OCI-LY1 (cell line): ENCODE data around the gene PKNOX2.

Experiments
- H2AFZ ChIP-seq: fragments of 200-600 bp; sonication (generic), shearing (Covaris generic); 2 replicates; pipeline ENCODE4 v1.6.0; 2014; ENCODE audit warnings: antibody characterized with exemption, mild to moderate bottlenecking, low read length
- H3F3A ChIP-seq: fragments of 200-600 bp; sonication (generic), shearing (Covaris generic); 2 replicates; pipeline ENCODE4 v1.6.0; 2014; ENCODE audit warnings: mild to moderate bottlenecking, antibody characterized with exemption, low read length, moderate library complexity; ENCODE audit not compliant: insufficient read depth
- H3K27ac ChIP-seq: fragments of 200-600 bp; sonication (generic); 2 replicates; pipeline ENCODE4 v1.5.1; 2014; ENCODE audit warnings: low read length, mixed run types, mild to moderate bottlenecking, low read depth; ENCODE audit not compliant: poor library complexity, severe bottlenecking
- H3K27me3 ChIP-seq: fragments of 200-600 bp; sonication (generic); 2 replicates; pipeline ENCODE4 v1.6.0; 2014; ENCODE audit warnings: antibody characterized with exemption, mild to moderate bottlenecking, low read length, moderate library complexity; ENCODE audit not compliant: insufficient read depth
- H3K36me3 ChIP-seq: fragments of 200-600 bp; sonication (generic); 2 replicates; pipeline ENCODE4 v1.6.1; 2014; ENCODE audit warnings: mild to moderate bottlenecking, antibody characterized with exemption, low read length, moderate library complexity, mixed read lengths; ENCODE audit not compliant: insufficient read depth
- H3K4me1 ChIP-seq: fragments of 200-600 bp; sonication (generic); 2 replicates; pipeline ENCODE4 v1.5.1; 2014; ENCODE audit warnings: mild to moderate bottlenecking, low read length, moderate library complexity; ENCODE audit not compliant: insufficient read depth, severe bottlenecking
- H3K4me2 ChIP-seq: fragments of 200-600 bp; sonication (generic), shearing (Covaris generic); 2 replicates; pipeline ENCODE4 v1.6.1; 2014; ENCODE audit warnings: low read length
- H3K4me3 ChIP-seq: fragments of 200-600 bp; sonication (generic); 2 replicates; pipeline ENCODE4 v1.5.1; 2014; ENCODE audit warnings: low read length, low read depth, mild to moderate bottlenecking, mixed read lengths; ENCODE audit not compliant: poor library complexity, severe bottlenecking
- H3K79me2 ChIP-seq: fragments of 200-600 bp; shearing (Covaris generic); 2 replicates; pipeline ENCODE4 v1.6.1; 2016; ENCODE audit warnings: mixed run types, low read length, mixed read lengths; ENCODE audit not compliant: insufficient read depth
- H3K9ac ChIP-seq: fragments of 200-600 bp; sonication (generic), shearing (Covaris generic); 2 replicates; pipeline ENCODE4 v1.6.1; 2014; ENCODE audit warnings: mild to moderate bottlenecking, low read length, mixed read lengths
- H3K9me2 ChIP-seq: fragments of 200-600 bp; sonication (generic), shearing (Covaris generic); 2 replicates; pipeline ENCODE4 v1.6.1; 2014; ENCODE audit warnings: low read depth, mild to moderate bottlenecking, low read length, mixed read lengths
- H3K9me3 ChIP-seq: fragments of 200-600 bp; shearing (Covaris generic); 2 replicates; pipeline ENCODE4 v1.6.1; 2014; ENCODE audit warnings: low read length, mixed read lengths
- H4K20me1 ChIP-seq: fragments of 200-600 bp; sonication (generic), shearing (Covaris generic); 2 replicates; pipeline ENCODE4 v1.6.0; 2016; ENCODE audit warnings: mild to moderate bottlenecking, low read length; ENCODE audit not compliant: insufficient read depth
- EZH2 ChIP-seq: fragments of 200-600 bp; sonication (generic), shearing (Covaris generic); IDR thresholded peaks from 2 replicates; pipeline ENCODE4 v1.8.0; 2017; ENCODE audit warnings: borderline replicate concordance, mixed run types, mild to moderate bottlenecking, antibody characterized with exemption, low read length, moderate library complexity, mixed read lengths
- TF ChIP-seq, protein P1 (sequence below): fragments of 200-600 bp; sonication (generic), shearing (Covaris generic); IDR thresholded peaks from 2 replicates; pipeline ENCODE4 v1.5.1; 2017; ENCODE audit warnings: mild to moderate bottlenecking, antibody characterized with exemption, low read length, moderate library complexity, mixed read lengths

PKNOX2 gene

DNA sequence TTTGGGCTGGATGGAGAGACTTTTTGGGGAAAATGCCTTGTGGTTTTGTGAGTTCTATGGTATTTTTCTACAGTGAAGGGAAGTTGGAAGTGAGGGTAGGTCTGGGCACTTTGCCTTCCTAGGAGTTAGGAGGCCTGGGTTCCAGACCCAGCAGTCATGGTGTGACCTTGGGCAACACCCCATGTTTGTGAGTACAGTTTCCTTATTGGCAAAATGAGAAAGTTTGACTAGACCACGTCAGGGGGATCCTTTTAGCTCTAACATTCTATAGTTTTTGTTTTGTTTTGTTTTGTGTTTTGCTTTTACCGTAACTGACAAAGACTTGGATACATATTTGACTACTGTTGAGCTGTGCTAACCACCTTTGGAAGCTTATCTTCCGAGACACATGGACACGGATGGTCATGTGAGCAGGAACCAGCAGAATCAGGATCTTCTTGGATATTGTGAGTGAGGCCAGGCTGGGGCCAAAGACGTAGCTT lies 109.0 kb downstream of the PKNOX2 start:
- Histone ChIP-seq H3K4me1 (no peaks in the 10 kb centered on the region), H3K9me2 (no peaks in the 10 kb centered on the region), H3K4me2 (no peak overlapping the region), H3K9me3 (no peaks in the 10 kb centered on the region), H4K20me1 (no peaks in the 10 kb centered on the region), H3F3A (no peaks in the 10 kb centered on the region), H3K9ac (no peak overlapping the region), H2AFZ (no peak overlapping the region), H3K27me3 (no peaks in the 10 kb centered on the region), H3K36me3 (no peaks in the 10 kb centered on the region), H3K4me3 (no peak overlapping the region), H3K27ac (no peak overlapping the region), H3K79me2 (no peaks in the 10 kb centered on the region)
- TF ChIP-seq EZH2, result no peak
- TF ChIP-seq, protein P1, sequence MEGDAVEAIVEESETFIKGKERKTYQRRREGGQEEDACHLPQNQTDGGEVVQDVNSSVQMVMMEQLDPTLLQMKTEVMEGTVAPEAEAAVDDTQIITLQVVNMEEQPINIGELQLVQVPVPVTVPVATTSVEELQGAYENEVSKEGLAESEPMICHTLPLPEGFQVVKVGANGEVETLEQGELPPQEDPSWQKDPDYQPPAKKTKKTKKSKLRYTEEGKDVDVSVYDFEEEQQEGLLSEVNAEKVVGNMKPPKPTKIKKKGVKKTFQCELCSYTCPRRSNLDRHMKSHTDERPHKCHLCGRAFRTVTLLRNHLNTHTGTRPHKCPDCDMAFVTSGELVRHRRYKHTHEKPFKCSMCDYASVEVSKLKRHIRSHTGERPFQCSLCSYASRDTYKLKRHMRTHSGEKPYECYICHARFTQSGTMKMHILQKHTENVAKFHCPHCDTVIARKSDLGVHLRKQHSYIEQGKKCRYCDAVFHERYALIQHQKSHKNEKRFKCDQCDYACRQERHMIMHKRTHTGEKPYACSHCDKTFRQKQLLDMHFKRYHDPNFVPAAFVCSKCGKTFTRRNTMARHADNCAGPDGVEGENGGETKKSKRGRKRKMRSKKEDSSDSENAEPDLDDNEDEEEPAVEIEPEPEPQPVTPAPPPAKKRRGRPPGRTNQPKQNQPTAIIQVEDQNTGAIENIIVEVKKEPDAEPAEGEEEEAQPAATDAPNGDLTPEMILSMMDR, result no peak

DNA sequence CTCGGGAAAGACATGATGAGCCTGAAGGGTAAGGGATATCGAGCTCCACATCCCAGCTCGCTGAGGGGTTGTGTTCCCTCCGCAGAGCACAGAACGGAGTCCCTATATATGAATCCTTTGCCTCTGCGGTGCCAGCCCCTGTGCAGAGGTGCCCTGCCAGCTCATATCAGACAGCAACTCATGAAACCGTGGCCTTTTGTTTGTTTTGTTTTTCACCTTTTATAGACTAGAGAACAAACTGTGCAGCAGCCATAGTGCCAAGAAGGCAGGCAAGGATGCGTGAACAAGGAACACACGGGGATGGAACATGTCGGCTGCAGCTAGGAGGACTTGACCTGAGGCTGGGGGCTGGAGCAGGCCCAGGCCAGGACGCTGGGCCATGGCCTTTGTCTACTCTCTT lies 109.8 kb downstream of the PKNOX2 start:
- Histone ChIP-seq H2AFZ (no peak overlapping the region), H3K27ac (no peak overlapping the region), H3K36me3 (no peaks in the 10 kb centered on the region), H3K4me1 (no peaks in the 10 kb centered on the region), H3K9me2 (no peaks in the 10 kb centered on the region), H3K9me3 (no peaks in the 10 kb centered on the region), H3K79me2 (no peaks in the 10 kb centered on the region), H3F3A (no peaks in the 10 kb centered on the region), H4K20me1 (no peaks in the 10 kb centered on the region), H3K4me3 (no peak overlapping the region), H3K9ac (no peak overlapping the region), H3K4me2 (no peak overlapping the region), H3K27me3 (no peaks in the 10 kb centered on the region)
- TF ChIP-seq, protein P1, result no peak
- TF ChIP-seq EZH2, result no peak

DNA sequence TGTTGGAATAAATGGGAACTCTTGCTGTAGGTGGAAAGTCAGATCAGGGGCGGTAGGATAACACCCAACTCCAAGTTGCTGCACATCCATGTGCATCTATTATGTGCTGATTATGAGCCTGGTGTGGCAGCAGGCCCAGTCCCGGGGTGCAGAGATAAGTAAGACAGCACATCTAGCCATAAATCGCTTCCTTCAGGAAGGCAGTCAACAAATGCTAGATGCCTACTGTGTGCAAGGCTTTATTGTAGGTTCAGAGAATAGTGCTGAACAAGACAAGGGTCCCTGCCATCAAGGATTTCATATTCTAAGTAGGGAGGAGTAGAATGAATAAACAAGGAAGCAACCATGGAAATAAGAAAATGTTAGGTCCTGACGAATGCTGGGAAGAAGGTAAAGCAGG lies 110.2 kb downstream of the PKNOX2 start:
- Histone ChIP-seq H3F3A (no peaks in the 10 kb centered on the region), H3K9me3 (no peaks in the 10 kb centered on the region), H3K79me2 (no peaks in the 10 kb centered on the region), H3K36me3 (no peaks in the 10 kb centered on the region), H3K9me2 (no peaks in the 10 kb centered on the region), H2AFZ (no peak overlapping the region), H3K27me3 (no peaks in the 10 kb centered on the region), H3K4me1 (no peaks in the 10 kb centered on the region), H4K20me1 (no peaks in the 10 kb centered on the region), H3K9ac (no peak overlapping the region), H3K4me2 (no peak overlapping the region), H3K4me3 (no peak overlapping the region), H3K27ac (no peak overlapping the region)
- TF ChIP-seq EZH2, result no peak
- TF ChIP-seq, protein P1, result no peak
